NCI-H1048 (cell line): Measurements from ENCODE around the gene WWP2.
"Not testable (repeated sequence)": the region's sequence is repeated elsewhere in the genome, so short reads cannot be mapped to it uniquely, and the experiment has no call there.

Experiments
- DNase-seq: peaks from one replicate; lab custom pipeline; 2025; lab: John Stamatoyannopoulos, UW

The WWP2 gene

GRCh38 chr16:69761983-69762813 is at the start of gene WWP2:
Gene WWP2, plus strand, starts transcription at chr16:69762332. Its CDS starts 24,679 bp downstream, at chr16:69787011.
- peak; percentile 17 for DNase-seq

DNA sequence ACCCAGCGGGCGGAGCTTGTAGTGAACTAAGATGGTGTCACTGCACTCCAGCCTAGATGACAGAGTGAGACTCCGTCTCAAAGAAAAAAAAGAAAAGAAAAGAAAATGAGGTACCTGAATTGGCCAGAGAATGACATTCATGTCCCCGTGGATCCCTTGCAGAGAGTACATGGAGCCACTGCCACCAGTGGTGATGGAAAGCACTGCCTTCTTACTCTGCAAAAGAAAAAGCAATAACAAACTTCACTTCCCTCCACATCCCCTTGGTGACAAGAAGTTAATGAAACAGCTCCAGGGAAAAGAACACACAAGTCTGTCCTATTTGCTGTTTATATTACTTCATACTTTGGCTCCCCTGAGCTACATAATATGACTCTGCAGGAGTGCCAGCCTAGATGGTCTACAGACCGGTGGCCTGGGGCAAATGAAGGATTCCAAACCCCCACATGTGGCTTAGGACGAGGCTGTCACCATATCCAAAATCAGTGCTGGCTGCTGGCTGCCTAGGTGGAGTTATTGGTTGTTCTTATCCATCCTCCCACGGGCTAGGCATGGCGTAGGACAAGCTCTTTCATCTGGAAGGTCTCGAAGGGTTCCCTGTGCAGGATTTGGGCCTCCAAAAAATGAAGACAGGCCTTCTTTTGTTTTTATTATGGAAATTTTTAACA is 49.1 kb upstream of the WWP2 start:
- DNase-seq = no peak

GRCh38 chr16:69717066-69717465 is 45.1 kb upstream of the WWP2 start:
- DNase-seq = no peak

DNA sequence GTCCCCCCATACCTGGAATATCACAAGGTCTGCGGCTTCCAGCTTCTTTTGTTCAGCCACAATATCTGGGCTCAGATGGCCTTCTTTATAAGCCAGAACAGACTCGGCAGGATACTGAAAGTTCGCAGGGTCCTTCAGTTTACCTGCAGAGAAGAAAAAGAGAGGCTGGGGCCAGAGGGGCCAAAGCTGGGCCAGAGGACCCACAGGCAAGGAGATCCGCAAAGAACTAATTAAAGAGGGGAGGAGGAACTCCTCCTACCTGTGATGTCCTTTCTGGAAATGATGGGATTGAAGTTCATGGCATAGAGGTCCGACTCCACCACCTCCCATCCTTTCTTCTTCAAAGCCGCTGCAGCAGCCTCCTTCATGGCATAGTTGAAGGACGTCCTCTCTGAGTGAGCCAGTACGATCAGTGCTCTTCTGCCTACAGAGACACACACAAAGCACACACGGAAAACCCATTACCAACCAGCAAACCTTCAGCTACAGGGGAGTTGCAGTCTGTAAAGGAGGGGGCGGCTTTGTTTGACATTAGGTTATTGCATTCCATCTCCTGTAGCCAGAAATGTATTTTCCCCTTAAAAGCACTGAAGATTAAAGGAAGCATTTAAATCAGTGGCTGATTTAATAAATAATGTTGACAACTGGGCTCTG is 43.9 kb upstream of the WWP2 start:
- no peak for DNase-seq

GRCh38 chr16:69720822-69721430 is 41.2 kb upstream of the WWP2 start:
- no peak for DNase-seq

- DNase-seq = no peak
These were observed 40.6 kb upstream of the WWP2 start for GRCh38 chr16:69721441-69721957.

- no peak for DNase-seq
These were observed 37.7 kb upstream of the WWP2 start for GRCh38 chr16:69724414-69724873.

DNA sequence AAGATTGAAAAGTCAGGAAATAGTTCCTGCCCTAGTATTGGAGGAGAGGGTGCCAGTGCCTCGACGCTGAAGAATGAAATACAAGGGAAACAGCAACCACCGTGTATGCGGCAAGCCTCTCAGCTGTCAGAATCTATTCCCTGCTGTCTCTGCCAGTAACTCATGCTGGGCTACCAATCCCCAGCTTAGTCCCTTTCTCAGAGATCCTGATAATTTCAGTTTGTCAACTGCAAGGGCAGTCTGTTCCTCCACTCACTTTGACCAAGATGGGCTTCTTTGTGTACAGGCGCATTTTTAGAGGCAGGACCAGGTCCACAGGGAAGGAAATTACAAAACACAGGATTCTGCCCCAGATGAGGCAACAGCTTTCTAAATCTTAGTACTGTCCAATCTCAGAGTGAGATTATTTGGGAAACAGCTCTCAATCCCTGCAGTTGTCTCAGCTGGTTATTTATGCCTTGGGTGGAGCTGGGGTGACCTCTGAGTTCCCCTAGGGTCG is 37.1 kb upstream of the WWP2 start:
- no peak for DNase-seq

GRCh38 chr16:69725480-69726312 is 36.4 kb upstream of the WWP2 start:
- no peak for DNase-seq

GRCh38 chr16:69726313-69727060 is 35.6 kb upstream of the WWP2 start, which contains the start of gene NQO1:
Gene NQO1, minus strand, starts transcription at chr16:69726560. Its CDS starts 121 bp downstream, at chr16:69726439.
- DNase-seq = peak; percentile 58

- DNase-seq = no peak
These were observed 34.2 kb upstream of the WWP2 start for GRCh38 chr16:69727916-69728270.

DNA sequence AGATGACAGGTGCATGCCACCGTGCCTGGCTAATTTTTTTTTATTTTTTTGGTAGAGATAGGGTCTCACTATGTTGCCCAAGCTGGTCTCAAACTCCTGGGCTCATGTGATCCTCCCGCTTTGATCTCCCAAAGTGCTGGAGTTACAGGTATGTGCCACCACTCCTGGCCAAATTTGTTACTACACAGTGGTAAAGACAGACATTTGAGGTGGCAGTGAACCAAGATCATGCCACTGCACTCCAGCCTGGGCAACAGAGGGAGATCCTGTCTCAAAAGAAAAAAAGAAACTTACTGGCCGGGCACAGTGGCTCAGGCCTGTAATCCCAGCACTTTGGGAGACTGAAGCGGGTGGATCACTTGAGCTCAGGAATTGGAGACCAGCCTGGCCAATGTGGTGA is 33.1 kb upstream of the WWP2 start:
- DNase-seq = not testable (repeated sequence)

- not testable (repeated sequence) for DNase-seq
These were observed 30.9 kb upstream of the WWP2 start for GRCh38 chr16:69731280-69731679.

- DNase-seq = no peak
These were observed 30.0 kb upstream of the WWP2 start for GRCh38 chr16:69732101-69732500.

- DNase-seq = no peak
These were observed 20.6 kb upstream of the WWP2 start for GRCh38 chr16:69741519-69741918.

DNA sequence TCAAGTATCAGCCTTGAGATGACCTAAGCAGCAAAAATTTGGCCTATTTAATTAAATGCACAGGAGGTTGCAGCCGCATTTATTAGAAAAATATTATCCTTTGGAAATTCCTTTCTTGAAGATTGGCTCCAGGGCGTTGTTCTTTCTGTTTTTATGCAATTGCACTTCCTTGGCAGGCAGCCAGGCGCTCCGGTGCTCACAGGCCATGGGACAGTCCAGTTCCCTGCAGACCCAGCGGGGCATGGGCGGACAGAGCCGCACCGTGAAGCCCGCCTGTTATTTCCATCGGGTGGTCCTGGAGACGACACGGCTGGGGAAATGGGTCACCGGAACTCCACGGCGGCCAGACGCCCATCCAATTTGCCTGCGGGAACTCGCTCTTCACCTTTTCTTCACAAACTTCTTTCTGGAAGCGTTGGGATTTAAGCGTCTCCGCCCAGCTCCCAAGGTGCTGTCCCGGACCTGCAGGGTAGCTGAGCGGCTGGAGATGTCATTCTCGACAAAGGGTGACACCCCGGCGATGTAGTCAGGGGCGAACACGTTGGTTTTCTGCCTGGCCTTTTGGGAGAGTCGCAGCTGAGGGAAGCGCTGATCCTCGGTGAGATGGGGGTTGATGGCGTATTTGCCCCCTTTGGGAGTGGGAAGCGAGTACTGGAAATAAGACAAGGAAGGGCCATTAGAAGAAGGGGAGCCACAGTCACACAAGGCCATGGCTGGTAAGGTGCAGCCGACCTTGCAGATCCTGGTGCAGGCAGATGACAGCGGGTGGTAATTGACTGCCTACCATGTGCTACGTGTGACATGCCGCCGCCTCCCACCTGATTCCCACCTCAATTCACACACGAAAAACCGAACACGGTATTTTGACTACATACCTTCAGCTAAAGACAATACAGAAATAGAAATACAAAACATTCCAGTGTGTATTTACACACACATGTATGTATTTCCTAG is 19.9 kb upstream of the WWP2 start:
- no peak for DNase-seq

- no peak for DNase-seq
These were observed 17.5 kb upstream of the WWP2 start for GRCh38 chr16:69744363-69745231.

- no peak for DNase-seq
These were observed 16.9 kb upstream of the WWP2 start for GRCh38 chr16:69745232-69745612.
